Ishikawa (cell line): Measurements from ENCODE around the gene NAGLU.

ENCODE experiments used
- CEBPB ChIP-seq: IDR thresholded peaks from 2 replicates; pipeline ENCODE4 v1.6.1; 2012
- CREB1 ChIP-seq: IDR thresholded peaks from 2 replicates; pipeline ENCODE4 v1.6.1; 2012; ENCODE audit warnings: low read depth
- EGR1 ChIP-seq: IDR thresholded peaks from 2 replicates; pipeline ENCODE4 v1.6.1; 2012
- EP300 ChIP-seq: IDR thresholded peaks from 2 replicates; pipeline ENCODE4 v1.6.1; 2012; ENCODE audit warnings: borderline replicate concordance
- FOXM1 ChIP-seq: IDR thresholded peaks from 2 replicates; pipeline ENCODE4 v1.6.1; 2012; ENCODE audit warnings: low read depth, borderline replicate concordance
- MAX ChIP-seq: IDR thresholded peaks from 2 replicates; pipeline ENCODE4 v1.6.1; 2012
- NFIC ChIP-seq: IDR thresholded peaks from 2 replicates; pipeline ENCODE4 v1.6.1; 2012
- RAD21 ChIP-seq: IDR thresholded peaks from 2 replicates; pipeline ENCODE4 v1.6.1; 2012; ENCODE audit warnings: low read depth
- REST ChIP-seq: IDR thresholded peaks from 2 replicates; pipeline ENCODE4 v1.6.1; 2012; ENCODE audit warnings: low read depth, mild to moderate bottlenecking
- TAF1 ChIP-seq: IDR thresholded peaks from 2 replicates; pipeline ENCODE4 v1.6.1; 2012; ENCODE audit warnings: low read depth, mild to moderate bottlenecking
- TCF12 ChIP-seq: IDR thresholded peaks from 2 replicates; pipeline ENCODE4 v1.6.1; 2012; ENCODE audit warnings: low read depth
- TEAD4 ChIP-seq: IDR thresholded peaks from 2 replicates; pipeline ENCODE4 v1.6.1; 2012
- USF1 ChIP-seq: IDR thresholded peaks from 2 replicates; pipeline ENCODE4 v1.6.1; 2012
- YY1 ChIP-seq: IDR thresholded peaks from 2 replicates; pipeline ENCODE4 v1.6.1; 2012; ENCODE audit warnings: low read depth
- ZBTB7A ChIP-seq: IDR thresholded peaks from 2 replicates; pipeline ENCODE4 v1.6.1; 2012; ENCODE audit warnings: low read depth

NAGLU gene

GRCh38 chr17:42544874-42545283 lies 8.8 kb downstream of the NAGLU start:
- no peak for TF ChIP-seq TAF1
- TF ChIP-seq TEAD4, result no peak
- TF ChIP-seq EP300, result no peak
- TF ChIP-seq YY1, result no peak
- no peak for TF ChIP-seq MAX
- TF ChIP-seq FOXM1, result no peak
- TF ChIP-seq TCF12, result no peak

GRCh38 chr17:42547001-42547461 lies 11.0 kb downstream of the NAGLU start:
- no peak for TF ChIP-seq RAD21
- no peak for TF ChIP-seq EP300
- TF ChIP-seq CEBPB, result no peak
- TF ChIP-seq FOXM1, result no peak
- TF ChIP-seq NFIC, result no peak
- no peak for TF ChIP-seq MAX
- no peak for TF ChIP-seq TEAD4
- no peak for TF ChIP-seq EGR1
- no peak for TF ChIP-seq REST
- no peak for TF ChIP-seq USF1
- TF ChIP-seq YY1, result no peak
- no peak for TF ChIP-seq TAF1
- no peak for TF ChIP-seq TCF12
- TF ChIP-seq ZBTB7A, result no peak
- TF ChIP-seq CREB1, result no peak

GRCh38 chr17:42547698-42548069 lies 11.6 kb downstream of the NAGLU start:
- TF ChIP-seq FOXM1 (no peak), NFIC (no peak), USF1 (no peak), REST (no peak), MAX (no peak), EP300 (no peak), TAF1 (no peak), ZBTB7A (no peak), TCF12 (no peak), EGR1 (no peak), RAD21 (no peak), CEBPB (no peak), TEAD4 (no peak), YY1 (no peak), CREB1 (no peak)

GRCh38 chr17:42548070-42548837 lies 12.2 kb downstream of the NAGLU start:
- 0 out of 2 replicates have a peak, but pooled peaks have one; percentile 77 for TF ChIP-seq ZBTB7A
- peak; percentile 93 for TF ChIP-seq EGR1
- no peak for TF ChIP-seq CREB1
- peak; percentile 50 for TF ChIP-seq USF1
- TF ChIP-seq MAX, result peak; percentile 71
- peak; percentile 62 for TF ChIP-seq RAD21
- 0 out of 2 replicates have a peak, but pooled peaks have one; percentile 38 for TF ChIP-seq TAF1
- 0 out of 2 replicates have a peak, but pooled peaks have one; percentile 22 for TF ChIP-seq EP300
- peak; percentile 24; the same call in 1 of the 2 replicates for TF ChIP-seq TEAD4
- 0 out of 2 replicates have a peak, but pooled peaks have one; percentile 29 for TF ChIP-seq TCF12
- TF ChIP-seq CEBPB, result no peak
- TF ChIP-seq FOXM1, result no peak
